ENCODE measurements around the gene SETD1A. TPM values are rescaled to one million over a fixed set of nuclear protein-coding genes. Genes with fewer than 3 reads are reported as not detected.

SETD1A gene
- total and polyA plus RNA-seq, 9 of the 15 experiments (the other 6 are each of a cell fraction or from before 2014, with no cell fraction given), result 0.08 to 36.0 (median 4.2) TPM

GRCh38 chr16:30934827-30935557 lies 22.6 kb upstream of the SETD1A start (continued):
- TF ChIP-seq RERE (CRISPR knock-in tag; IDR thresholded peaks at IDR 0.05; ENCODE audit: borderline replicate concordance) (no peak), REST (IDR thresholded peaks at IDR 0.05; ENCODE audit: borderline replicate concordance) (peak; percentile 68; the same call in 1 of the 2 replicates), REST (CRISPR knock-in tag; IDR thresholded peaks at IDR 0.05; ENCODE audit: low read depth) (no peak), NFE2L1 (tag; IDR thresholded peaks at IDR 0.05; ENCODE audit: borderline replicate concordance, low read depth) (no peak), HEY1 (CRISPR knock-in tag; IDR thresholded peaks at IDR 0.05; ENCODE audit: borderline replicate concordance) (no peak), JUN (IDR thresholded peaks at IDR 0.05; ENCODE audit: borderline replicate concordance, low read depth, low read length) (0 out of 2 replicates have a peak, but pooled peaks have one; percentile 43), JUN (CRISPR knock-in tag; IDR thresholded peaks at IDR 0.05; ENCODE audit: borderline replicate concordance) (no peak), ATF4 (CRISPR knock-in tag; IDR thresholded peaks at IDR 0.05) (no peak)
